Measurements from ENCODE around the gene GRM7.

The GRM7 gene

GRCh38 chr3:7658294-7658693 is 797.4 kb downstream of the GRM7 start:
- DNase-seq (ENCODE audit: low read depth), result no peak

- DNase-seq (ENCODE audit: low read depth), result no peak
Observed at GRCh38 chr3:7659079-7659478, 798.2 kb downstream of the GRM7 start.

GRCh38 chr3:7663771-7664170 is 802.9 kb downstream of the GRM7 start:
- no peak for DNase-seq (ENCODE audit: low read depth)

- DNase-seq (ENCODE audit: low read depth), result no peak
Observed at GRCh38 chr3:7667774-7668173, 806.9 kb downstream of the GRM7 start.

DNA sequence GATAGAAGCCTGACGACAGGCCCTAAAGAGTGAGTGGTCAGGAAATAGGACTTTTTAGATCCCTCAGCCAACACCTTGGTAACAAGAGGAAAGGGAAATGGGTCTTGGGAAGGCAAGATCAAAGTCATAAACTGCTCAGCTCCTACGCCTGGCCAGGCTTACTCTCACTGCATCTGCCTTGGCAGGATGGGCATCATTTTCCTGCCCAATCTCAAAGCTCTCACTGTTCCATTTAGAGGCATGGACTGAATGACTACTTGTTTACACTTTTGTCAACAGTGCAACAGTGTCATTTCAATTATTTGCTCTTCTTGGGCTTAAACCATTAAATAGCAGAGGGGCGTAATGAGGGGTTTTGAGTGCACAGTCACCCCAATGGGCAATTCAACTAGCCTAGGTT is 808.7 kb downstream of the GRM7 start:
- DNase-seq (ENCODE audit: low read depth), result no peak

DNA sequence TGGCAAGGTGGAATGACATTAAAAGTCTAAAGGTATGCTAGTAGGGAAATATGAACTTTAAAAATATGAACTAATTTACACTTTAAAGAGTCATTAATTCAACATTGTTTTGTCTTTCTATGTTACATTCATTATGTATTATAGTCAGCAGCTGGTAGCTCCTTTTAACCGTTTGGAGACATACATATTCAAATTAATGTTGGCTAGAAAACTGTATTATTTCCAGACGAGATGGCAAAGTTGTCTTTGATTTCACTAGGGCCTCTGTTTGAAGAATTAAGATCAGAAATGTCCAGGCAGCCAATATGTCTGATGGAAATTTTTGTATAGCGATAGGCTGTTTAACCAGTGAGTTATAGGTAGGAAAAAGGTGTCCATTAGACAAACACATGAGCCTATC is 817.6 kb downstream of the GRM7 start:
- DNase-seq (ENCODE audit: low read depth), result no peak

- DNase-seq (ENCODE audit: low read depth), result no peak
Observed at GRCh38 chr3:7682822-7683229, 821.9 kb downstream of the GRM7 start.

- DNase-seq (ENCODE audit: low read depth), result no peak
Observed at GRCh38 chr3:7683426-7683825, 822.5 kb downstream of the GRM7 start.

DNA sequence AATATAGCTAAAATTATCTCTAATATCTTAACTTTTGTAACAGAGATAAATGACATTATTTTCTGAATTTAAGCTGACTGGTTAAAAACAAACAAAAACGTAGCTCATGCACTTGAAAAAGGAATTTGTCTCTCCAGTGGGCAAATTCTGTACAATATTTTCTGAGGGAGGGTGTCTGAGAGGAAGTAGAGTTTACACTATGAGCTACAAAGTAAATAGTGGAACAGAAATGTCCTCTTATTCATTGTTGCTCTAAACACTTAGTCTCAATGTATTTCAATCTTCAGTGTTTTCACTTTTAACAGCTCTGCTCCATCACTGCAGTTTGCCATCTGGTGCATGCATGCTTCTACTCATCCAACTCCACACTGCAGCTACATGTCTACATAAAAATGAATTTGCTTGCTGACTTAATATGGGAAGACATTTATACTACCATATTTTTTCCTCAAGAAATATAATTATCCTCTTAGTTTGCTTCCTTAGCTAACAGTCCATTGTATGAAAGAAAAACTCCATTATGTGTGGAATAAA is 823.3 kb downstream of the GRM7 start:
- no peak for DNase-seq (ENCODE audit: low read depth)

- no peak for DNase-seq (ENCODE audit: low read depth)
Observed at GRCh38 chr3:7687428-7688147, 826.7 kb downstream of the GRM7 start.

- no peak for DNase-seq (ENCODE audit: low read depth)
Observed at GRCh38 chr3:7692866-7693265, 832.0 kb downstream of the GRM7 start.

DNA sequence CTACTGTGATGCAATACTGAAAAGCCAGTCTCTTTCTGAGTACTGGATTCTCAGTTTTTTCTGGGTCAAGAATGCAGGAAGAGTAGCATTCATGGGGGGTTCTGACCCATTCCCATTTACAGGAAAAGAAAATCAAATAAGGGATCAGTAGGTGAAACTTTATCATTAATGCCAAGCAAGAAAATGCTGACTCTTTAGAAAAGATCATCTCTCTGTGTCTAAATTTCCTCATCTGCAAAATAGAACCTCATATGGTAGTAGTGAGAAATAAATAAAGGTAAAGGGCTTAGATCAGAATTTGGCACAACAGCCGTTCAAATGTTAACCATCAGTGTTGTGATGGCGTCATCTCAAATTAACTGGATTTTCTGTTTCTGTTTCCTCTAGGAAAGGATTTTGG is 833.1 kb downstream of the GRM7 start:
- no peak for DNase-seq (ENCODE audit: low read depth)

- no peak for DNase-seq (ENCODE audit: low read depth)
Observed at GRCh38 chr3:7695049-7695448, 834.1 kb downstream of the GRM7 start.

DNA sequence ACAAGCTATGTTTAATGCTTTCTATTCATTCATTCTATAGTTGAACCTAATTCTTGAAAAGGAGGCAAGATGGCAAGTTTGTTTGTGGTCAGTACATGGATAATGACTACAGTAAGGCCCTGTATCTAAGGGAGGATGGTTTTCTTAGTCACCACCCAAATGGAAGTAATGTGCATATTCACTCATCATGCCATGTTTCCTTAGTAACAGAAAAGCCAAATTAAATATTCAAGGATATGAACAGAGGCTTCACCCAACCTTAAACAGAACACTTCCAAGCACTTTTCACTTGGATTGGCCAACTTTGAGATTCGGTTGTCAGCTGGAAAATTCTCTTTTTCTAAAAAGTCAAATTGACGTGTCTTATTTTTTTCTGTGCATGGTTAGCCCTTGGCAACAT is 835.4 kb downstream of the GRM7 start:
- no peak for DNase-seq (ENCODE audit: low read depth)

GRCh38 chr3:7697548-7697947 is 836.6 kb downstream of the GRM7 start:
- no peak for DNase-seq (ENCODE audit: low read depth)

- DNase-seq (ENCODE audit: low read depth), result no peak
Observed at GRCh38 chr3:7700539-7700938, 839.6 kb downstream of the GRM7 start.

GRCh38 chr3:7700977-7701376 is 840.1 kb downstream of the GRM7 start:
- no peak for DNase-seq (ENCODE audit: low read depth)

DNA sequence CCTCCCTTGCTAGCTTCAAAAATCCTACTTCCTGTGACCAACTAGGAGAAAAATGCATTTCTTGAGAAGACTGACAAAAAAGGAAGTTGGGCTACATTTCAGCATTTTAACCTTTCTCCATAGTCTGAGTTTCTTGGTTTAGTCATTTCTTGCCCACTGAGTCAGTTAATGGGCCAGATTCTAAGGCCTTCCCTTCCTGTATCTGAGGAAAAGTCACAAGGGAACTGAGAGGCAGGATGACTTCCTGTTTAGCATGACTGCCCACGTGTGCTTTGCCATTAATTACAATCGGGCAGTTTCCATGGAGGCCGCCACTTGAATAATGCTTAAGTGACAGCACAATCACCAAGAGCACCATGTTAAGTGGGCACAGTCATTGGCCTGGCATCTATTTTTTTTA is 846.3 kb downstream of the GRM7 start:
- no peak for DNase-seq (ENCODE audit: low read depth)

GRCh38 chr3:7709376-7710082 is 848.6 kb downstream of the GRM7 start:
- no peak for DNase-seq (ENCODE audit: low read depth)

GRCh38 chr3:7710284-7710683 is 849.4 kb downstream of the GRM7 start:
- no peak for DNase-seq (ENCODE audit: low read depth)

GRCh38 chr3:7713724-7714123 is 852.8 kb downstream of the GRM7 start:
- DNase-seq (ENCODE audit: low read depth), result no peak

DNA sequence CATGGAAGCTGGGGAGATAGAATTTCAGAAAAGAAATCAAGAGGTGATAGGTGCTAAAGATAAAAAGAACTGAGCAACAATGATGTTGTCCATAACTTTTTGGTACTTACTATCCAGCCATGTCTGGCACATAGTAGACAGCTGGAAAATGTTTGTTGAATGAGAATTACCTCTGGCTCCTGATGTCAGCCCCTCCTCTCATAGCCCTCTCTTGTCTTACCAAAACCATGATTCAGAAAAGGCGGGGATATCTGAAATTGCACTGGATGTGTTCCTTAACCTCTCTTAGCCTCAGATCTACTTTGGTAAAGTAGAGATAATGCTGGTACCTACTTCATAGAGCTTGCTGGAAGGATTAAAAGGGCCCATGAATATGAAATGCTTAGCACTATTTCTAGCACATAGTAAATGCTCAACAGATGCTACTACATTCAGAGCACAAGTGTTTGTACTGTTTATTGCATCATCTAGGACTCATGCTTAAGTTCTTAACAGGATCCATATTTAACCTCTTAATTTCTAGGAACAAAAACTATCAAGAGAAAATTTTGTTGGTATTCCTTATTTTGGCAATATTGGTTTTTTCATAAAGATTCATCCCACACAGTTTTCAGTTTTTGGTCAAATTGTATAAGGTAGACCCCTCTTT is 859.9 kb downstream of the GRM7 start:
- DNase-seq (ENCODE audit: low read depth), result no peak

- no peak for DNase-seq (ENCODE audit: low read depth)
Observed at GRCh38 chr3:7721869-7722268, 861.0 kb downstream of the GRM7 start.
